Suprapubic skin (tissue), 4 donors: ENCODE measurements around the gene CALHM1. TPM values are rescaled to one million over a fixed set of nuclear protein-coding genes. Genes with fewer than 3 reads are reported as not detected.

Experiments
- DNase-seq, 2 donors: peaks; one replicate each; pipeline ENCODE4 v3.0.0-alpha.2; 2019; ENCODE audit warnings: low spot score in 2 of 2
- H3K27ac ChIP-seq: fragments of 200-600 bp; sonication (generic); one replicate; pipeline ENCODE4 v1.5.1; 2019
- H3K27me3 ChIP-seq: fragments of 200-600 bp; sonication (generic); one replicate; pipeline ENCODE4 v1.5.1; 2019
- H3K36me3 ChIP-seq: fragments of 200-600 bp; sonication (generic); one replicate; pipeline ENCODE4 v1.5.1; 2019
- H3K4me1 ChIP-seq: fragments of 200-600 bp; sonication (generic); one replicate; pipeline ENCODE4 v1.5.1; 2019
- H3K4me3 ChIP-seq: fragments of 200-600 bp; sonication (generic); one replicate; pipeline ENCODE4 v1.5.1; 2019; ENCODE audit warnings: mild to moderate bottlenecking
- H3K9me3 ChIP-seq: fragments of 200-600 bp; sonication (generic); one replicate; pipeline ENCODE4 v1.5.1; 2019
- CTCF ChIP-seq, 2 donors: fragments of 200-600 bp in 1 of 2; fragments of 450-650 bp in 1 of 2; sonication (generic) in 1 of 2; IDR thresholded peaks; one replicate each; pipeline ENCODE4 v1.5.1; 2016 to 2019; ENCODE audit warnings: antibody characterized with exemption in 2 of 2, mild to moderate bottlenecking in 1 of 2, moderate library complexity in 1 of 2
- EP300 ChIP-seq: sonication (generic); formaldehyde crosslinking; IDR thresholded peaks from one replicate; pipeline ENCODE4 v1.6.1; 2017; ENCODE audit warnings: antibody characterized with exemption
- POLR2A ChIP-seq, 2 donors: fragments of 450-650 bp; IDR thresholded peaks; one replicate each; pipeline ENCODE4 v1.6.1; 2017; ENCODE audit warnings: antibody characterized with exemption in 2 of 2, mild to moderate bottlenecking in 2 of 2, moderate library complexity in 2 of 2
- POLR2AphosphoS5 ChIP-seq, 3 donors: sonication (generic); formaldehyde crosslinking; IDR thresholded peaks; one replicate each; pipeline ENCODE4 v1.6.1; 2017; ENCODE audit warnings: antibody characterized with exemption in 3 of 3
- WGBS: methylation state at CpG from one replicate; pipeline ENCODE4 v1.1.5; 2018; 5-methylcytosine and 5-hydroxymethylcytosine counted together
- total RNA-seq, 4 donors: library from RNA; depleted of rRNA; stranded (reverse); fragments of >200 nt; gene quantifications; one replicate each; pipeline ENCODE4 v1.1.0, GENCODE V29; 2016

Gene CALHM1
- total RNA-seq, 4 donors from 2014 or later = not detected

GRCh38 chr10:103502849-103503660 lies 44.4 kb upstream of the CALHM1 start:
- peaks cover 28% of the 10 kb centered on the region for H3K27me3 ChIP-seq
- no peaks in the 10 kb centered on the region for H3K9me3 ChIP-seq
- H3K27ac ChIP-seq = no peak overlapping the region
- WGBS = 66% methylated on average over 11 of the region's 13 CpGs
- no peak overlapping the region for H3K4me3 ChIP-seq
- no peak for TF ChIP-seq CTCF (IDR thresholded peaks at IDR 0.05)
- no peak for TF ChIP-seq POLR2AphosphoS5 (IDR thresholded peaks at IDR 0.05)
- TF ChIP-seq POLR2A (IDR thresholded peaks at IDR 0.05) = no peak
- no peak for TF ChIP-seq EP300
- DNase-seq = no peak
- no peaks in the 10 kb centered on the region for H3K36me3 ChIP-seq
- no peaks in the 10 kb centered on the region for H3K4me1 ChIP-seq

- TF ChIP-seq POLR2A (IDR thresholded peaks at IDR 0.05) (no peak), POLR2AphosphoS5 (IDR thresholded peaks at IDR 0.05) (no peak), CTCF (IDR thresholded peaks at IDR 0.05) (no peak), EP300 (no peak)
- H3K9me3 ChIP-seq = no peaks in the 10 kb centered on the region
- 92% methylated on average over 3 of the region's 3 CpGs for WGBS
- H3K4me1 ChIP-seq = no peaks in the 10 kb centered on the region
- no peak for DNase-seq
- no peak overlapping the region for H3K4me3 ChIP-seq
- no peaks in the 10 kb centered on the region for H3K36me3 ChIP-seq
- no peak overlapping the region for H3K27ac ChIP-seq
- H3K27me3 ChIP-seq = peaks cover 30% of the 10 kb centered on the region
Measured at GRCh38 chr10:103501186-103501585, 42.5 kb upstream of the CALHM1 start.

GRCh38 chr10:103500481-103500880 lies 41.8 kb upstream of the CALHM1 start:
- TF ChIP-seq POLR2A (IDR thresholded peaks at IDR 0.05) = no peak
- TF ChIP-seq CTCF (IDR thresholded peaks at IDR 0.05) = no peak
- no peak for TF ChIP-seq EP300
- TF ChIP-seq POLR2AphosphoS5 (IDR thresholded peaks at IDR 0.05) = no peak
- Histone ChIP-seq H3K4me1 (no peaks in the 10 kb centered on the region), H3K36me3 (no peaks in the 10 kb centered on the region), H3K4me3 (no peak overlapping the region), H3K9me3 (no peaks in the 10 kb centered on the region), H3K27me3 (peaks cover 33% of the 10 kb centered on the region), H3K27ac (no peak overlapping the region)
- WGBS = 73% methylated on average over 6 of the region's 6 CpGs
- DNase-seq = no peak

- Histone ChIP-seq H3K27ac (no peak overlapping the region), H3K27me3 (peaks cover 39% of the 10 kb centered on the region), H3K4me3 (no peak overlapping the region), H3K36me3 (no peaks in the 10 kb centered on the region), H3K4me1 (no peaks in the 10 kb centered on the region), H3K9me3 (no peaks in the 10 kb centered on the region)
- no peak for DNase-seq
- TF ChIP-seq POLR2A (IDR thresholded peaks at IDR 0.05) (no peak), CTCF (IDR thresholded peaks at IDR 0.05) (no peak), POLR2AphosphoS5 (IDR thresholded peaks at IDR 0.05) (no peak), EP300 (no peak)
- 64% methylated on average over 7 of the region's 7 CpGs for WGBS
Measured at GRCh38 chr10:103499881-103500280, 41.2 kb upstream of the CALHM1 start.

- Histone ChIP-seq H3K4me3 (no peak overlapping the region), H3K4me1 (peaks cover 5% of the 10 kb centered on the region), H3K36me3 (no peaks in the 10 kb centered on the region), H3K9me3 (no peaks in the 10 kb centered on the region), H3K27ac (no peak overlapping the region), H3K27me3 (peaks cover 47% of the 10 kb centered on the region)
- no peak for TF ChIP-seq CTCF (IDR thresholded peaks at IDR 0.05)
- no peak for TF ChIP-seq POLR2A (IDR thresholded peaks at IDR 0.05)
- TF ChIP-seq POLR2AphosphoS5 (IDR thresholded peaks at IDR 0.05) = no peak
- TF ChIP-seq EP300 = no peak
- DNase-seq = no peak
- 89% methylated on average over 5 of the region's 5 CpGs for WGBS
Measured at GRCh38 chr10:103498936-103499638, 40.4 kb upstream of the CALHM1 start.
